Heart left ventricle (tissue), 13 donors: ENCODE results near the gene COL5A3.

Experiments
- CTCF ChIP-seq, 12 donors: fragments of 200-600 bp; sonication (generic) in 4 of 12; IDR thresholded peaks; one replicate each; pipeline versions ENCODE4 v1.5.0 to v1.8.0; 2018 to 2022; ENCODE audit warnings: antibody characterized with exemption in 12 of 12, mild to moderate bottlenecking in 5 of 12
- POLR2A ChIP-seq, 2 donors: fragments of 450-650 bp; IDR thresholded peaks; one replicate each; pipeline ENCODE4 v1.6.1; 2017; ENCODE audit warnings: antibody characterized with exemption in 2 of 2, mild to moderate bottlenecking in 2 of 2, moderate library complexity in 2 of 2
- donor health status: ischemic (EF 13 %, LVEDD 7.1; RV severe dilation, severe dysfunction).
- donor health status: DM: no; HTN: yes; CAD: no.
- donor health status: DM: no; HTN: no; CAD: no.
- donor health status: ischemic (EF 25% LVEDD 6.9; RV normal size, moderate dysfunction).
- donor health status: ischemic (EF 25% LVEDD 5.7; RV mildly dilated, moderate dysfunction).
- donor health status: ischemic (EF 35%, LVEDD 5.7; RV mildly dilated, moderate dysfunction).
- donor health status: nonischemic (EF 11% LVEDD 7.7; RV severe dilation, severe dysfunction).
- donor health status: DM: yes; HTN: yes; CAD: no.
- donor health status: PGD.
- donor health status: ischemic (EF 29% LVEDD 5.4; RV normal size, mild dysfunction).
- donor health status: nonischemic (EF 23%, LVEDD 6.1; RV moderate dilation, normal function).

GRCh38 chr19:9943744-9944143 is 66.6 kb downstream of the COL5A3 start:
- TF ChIP-seq CTCF (IDR thresholded peaks at IDR 0.05) (no peak), POLR2A (IDR thresholded peaks at IDR 0.05) (no peak)
